ENCODE results near the gene WARS2.
"Not testable (repeated sequence)": the region's sequence is repeated elsewhere in the genome, so short reads cannot be mapped to it uniquely, and the experiment has no call there.

Gene WARS2

GRCh38 chr1:119181218-119181617 is 40.8 kb upstream of the WARS2 start:
- Histone ChIP-seq H2AFZ (no peak overlapping the region), H3K4me2 (ENCODE audit: low read length) (no peak overlapping the region), H3K4me1 (no peaks in the 10 kb centered on the region), H3K79me2 (no peaks in the 10 kb centered on the region), H3K9ac (no peak overlapping the region), H3K9me3 (ENCODE audit: control insufficient read depth, low read length) (no peaks in the 10 kb centered on the region), H3K4me3 (ENCODE audit: low read depth, low read length) (no peak overlapping the region), H3K27me3 (ENCODE audit: control insufficient read depth, insufficient read depth, low read length) (no peaks in the 10 kb centered on the region), H3K36me3 (ENCODE audit: control insufficient read depth, insufficient read depth, low read length) (no peaks in the 10 kb centered on the region), H3K27ac (no peak overlapping the region)
- TF ChIP-seq CTCF (IDR thresholded peaks at IDR 0.05): no peak

- H3K36me3 ChIP-seq (ENCODE audit: control insufficient read depth, insufficient read depth, low read length): no peaks in the 10 kb centered on the region
These were observed 38.6 kb upstream of the WARS2 start for GRCh38 chr1:119179051-119179450.

GRCh38 chr1:119172927-119173326 is 32.5 kb upstream of the WARS2 start:
- not testable (repeated sequence) for H3K9ac ChIP-seq; H3K9me3 ChIP-seq (ENCODE audit: control insufficient read depth, low read length); H3K27ac ChIP-seq; H3K4me1 ChIP-seq; H3K4me3 ChIP-seq (ENCODE audit: low read depth, low read length); H2AFZ ChIP-seq; H3K4me2 ChIP-seq (ENCODE audit: low read length); H3K36me3 ChIP-seq (ENCODE audit: control insufficient read depth, insufficient read depth, low read length); H3K27me3 ChIP-seq (ENCODE audit: control insufficient read depth, insufficient read depth, low read length); H3K79me2 ChIP-seq

More at GRCh38 chr1:119179051-119179450, 38.6 kb upstream of the WARS2 start:
- Histone ChIP-seq H3K4me3 (ENCODE audit: low read depth, low read length) (no peak overlapping the region), H3K9ac (no peak overlapping the region), H3K27ac (no peak overlapping the region), H2AFZ (no peak overlapping the region), H3K27me3 (ENCODE audit: control insufficient read depth, insufficient read depth, low read length) (no peaks in the 10 kb centered on the region), H3K79me2 (no peaks in the 10 kb centered on the region), H3K4me2 (ENCODE audit: low read length) (no peak overlapping the region), H3K4me1 (no peaks in the 10 kb centered on the region), H3K9me3 (ENCODE audit: control insufficient read depth, low read length) (no peaks in the 10 kb centered on the region)
- TF ChIP-seq CTCF (IDR thresholded peaks at IDR 0.05): no peak

GRCh38 chr1:119171381-119172010 is 31.0 kb upstream of the WARS2 start:
- H3K79me2 ChIP-seq; H3K4me2 ChIP-seq (ENCODE audit: low read length); H3K36me3 ChIP-seq (ENCODE audit: control insufficient read depth, insufficient read depth, low read length): not testable (repeated sequence)

GRCh38 chr1:119163396-119163795 is 22.9 kb upstream of the WARS2 start:
- no peak overlapping the region for H2AFZ ChIP-seq
- H3K27ac ChIP-seq: no peak overlapping the region
- H3K4me3 ChIP-seq (ENCODE audit: low read depth, low read length): no peak overlapping the region
- no peaks in the 10 kb centered on the region for H3K4me1 ChIP-seq
- H3K27me3 ChIP-seq (ENCODE audit: control insufficient read depth, insufficient read depth, low read length): no peaks in the 10 kb centered on the region
- H3K4me2 ChIP-seq (ENCODE audit: low read length): no peak overlapping the region
- no peaks in the 10 kb centered on the region for H3K9me3 ChIP-seq (ENCODE audit: control insufficient read depth, low read length)
- H3K9ac ChIP-seq: no peak overlapping the region
- TF ChIP-seq CTCF (IDR thresholded peaks at IDR 0.05): no peak
- no peaks in the 10 kb centered on the region for H3K36me3 ChIP-seq (ENCODE audit: control insufficient read depth, insufficient read depth, low read length)
- H3K79me2 ChIP-seq: no peaks in the 10 kb centered on the region

More at GRCh38 chr1:119171381-119172010, 31.0 kb upstream of the WARS2 start:
- H3K27ac ChIP-seq; H2AFZ ChIP-seq; H3K4me3 ChIP-seq (ENCODE audit: low read depth, low read length); H3K9me3 ChIP-seq (ENCODE audit: control insufficient read depth, low read length); H3K4me1 ChIP-seq; H3K9ac ChIP-seq; H3K27me3 ChIP-seq (ENCODE audit: control insufficient read depth, insufficient read depth, low read length): not testable (repeated sequence)

GRCh38 chr1:119160866-119161265 is 20.4 kb upstream of the WARS2 start:
- H3K9ac ChIP-seq: no peak overlapping the region
- H3K79me2 ChIP-seq: no peaks in the 10 kb centered on the region
- no peak overlapping the region for H3K4me2 ChIP-seq (ENCODE audit: low read length)
- no peak overlapping the region for H3K4me3 ChIP-seq (ENCODE audit: low read depth, low read length)
- H2AFZ ChIP-seq: no peak overlapping the region
- no peak overlapping the region for H3K27ac ChIP-seq
- H3K36me3 ChIP-seq (ENCODE audit: control insufficient read depth, insufficient read depth, low read length): no peaks in the 10 kb centered on the region
- no peaks in the 10 kb centered on the region for H3K9me3 ChIP-seq (ENCODE audit: control insufficient read depth, low read length)
- no peak for TF ChIP-seq CTCF (IDR thresholded peaks at IDR 0.05)
- H3K4me1 ChIP-seq: no peaks in the 10 kb centered on the region
- no peaks in the 10 kb centered on the region for H3K27me3 ChIP-seq (ENCODE audit: control insufficient read depth, insufficient read depth, low read length)

All from parathyroid adenoma (tissue), 2 donors.